Islet precursor cell (in vitro differentiated cells): ENCODE results near the gene FKBP1B.
"Not testable (repeated sequence)": the region's sequence is repeated elsewhere in the genome, so short reads cannot be mapped to it uniquely, and the experiment has no call there.

Experiments used
- DNase-seq: peaks from one replicate; pipeline ENCODE4 v3.0.0-alpha.2; 2018

Gene FKBP1B

DNA sequence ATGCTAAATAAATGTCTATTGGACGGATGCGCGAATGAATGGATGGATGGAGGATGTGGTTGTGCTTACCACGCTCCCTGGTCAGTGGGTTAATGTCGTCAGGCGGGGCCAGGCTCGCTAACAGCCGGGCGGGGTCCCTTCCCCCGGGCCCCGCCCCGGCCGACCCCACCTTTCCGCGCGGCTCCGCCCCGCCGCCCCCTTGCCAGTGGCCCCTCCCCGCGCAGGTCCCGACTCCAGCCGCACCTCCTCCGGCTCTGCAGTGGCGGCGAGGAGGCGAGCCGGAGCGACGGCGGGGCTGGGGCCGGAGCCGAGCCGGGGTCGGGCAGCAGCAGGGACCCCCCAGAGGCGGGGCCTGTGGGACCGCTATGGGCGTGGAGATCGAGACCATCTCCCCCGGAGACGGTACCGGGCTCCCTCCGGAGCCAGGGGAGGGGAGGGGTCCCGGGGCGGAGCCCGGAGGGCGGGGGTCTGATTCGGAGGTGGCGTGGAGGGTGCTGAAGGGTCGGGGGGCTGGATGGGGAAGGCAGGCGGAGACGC, at the start of gene FKBP1B:
TSS of gene FKBP1B (plus strand) at position 257 of the 537 bp plus-strand sequence. CDS start at position 366, 109 bp downstream.
- DNase-seq = peak; percentile 93

DNA sequence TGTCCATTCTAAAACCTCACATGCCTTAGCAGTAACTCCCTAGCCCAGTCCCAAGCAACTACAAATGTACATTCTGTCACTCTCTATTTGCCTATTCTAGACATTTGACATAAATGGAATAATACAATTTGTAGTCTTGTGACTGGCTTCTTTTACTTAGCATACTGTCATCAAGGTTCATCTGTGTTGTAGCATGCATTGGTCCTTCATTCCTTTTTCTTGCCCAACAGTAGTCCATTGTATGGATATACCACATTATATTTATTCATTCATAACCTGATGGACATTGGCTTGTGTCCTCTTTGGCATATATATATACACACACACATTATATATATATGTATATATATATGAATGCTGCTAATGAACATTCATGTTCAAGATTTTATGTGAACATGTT, 41.8 kb upstream of the FKBP1B start:
- no peak for DNase-seq

DNA sequence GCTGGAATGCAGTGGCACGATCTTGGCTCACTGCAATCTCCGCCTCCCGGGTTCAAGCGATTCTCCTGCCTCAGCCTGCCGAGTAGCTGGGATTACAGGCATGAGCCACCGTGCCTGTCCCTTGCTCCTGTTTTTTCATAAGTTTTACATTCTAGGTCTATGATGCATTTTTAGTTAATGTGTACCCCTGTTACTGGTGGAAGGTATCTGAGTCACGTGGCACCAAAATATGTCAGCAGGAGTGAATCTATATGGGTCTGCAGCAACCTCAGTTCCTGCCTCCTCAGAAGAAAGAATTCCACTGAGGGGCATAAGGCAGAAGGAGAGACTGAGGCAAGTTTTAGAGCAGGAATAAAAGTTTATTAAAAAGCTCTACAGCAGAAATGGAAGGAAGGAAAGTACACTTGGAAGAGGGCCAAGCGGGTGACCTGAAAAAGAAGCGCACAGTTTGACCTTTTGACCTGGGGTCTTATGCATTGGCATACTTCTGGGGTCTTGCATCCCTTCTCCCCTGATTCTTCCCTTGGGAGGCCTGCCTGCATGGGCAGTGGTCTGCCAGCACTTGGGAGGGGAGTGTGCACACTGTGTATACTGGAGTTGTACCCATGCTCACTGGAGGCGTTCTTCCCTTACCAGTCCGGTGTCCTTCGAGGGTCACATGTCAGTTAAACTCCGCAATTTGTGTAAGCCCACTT, 40.7 kb upstream of the FKBP1B start:
- no peak for DNase-seq

DNA sequence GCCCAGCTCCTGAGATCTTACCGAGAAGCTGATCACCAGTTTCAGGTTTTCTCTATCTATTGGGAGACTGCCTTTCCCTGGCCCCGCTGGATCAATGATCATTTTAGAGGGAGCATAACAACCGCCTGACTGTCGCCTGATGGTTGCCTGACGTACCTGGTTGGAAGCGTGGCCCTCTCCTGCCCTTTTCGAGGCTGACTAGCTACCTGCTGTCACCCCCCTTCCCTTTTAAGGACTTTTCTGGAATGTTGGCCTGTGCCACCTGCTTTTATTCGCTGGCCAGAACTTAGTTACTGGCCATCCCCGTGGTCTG, 40.2 kb upstream of the FKBP1B start:
- DNase-seq = no peak

DNA sequence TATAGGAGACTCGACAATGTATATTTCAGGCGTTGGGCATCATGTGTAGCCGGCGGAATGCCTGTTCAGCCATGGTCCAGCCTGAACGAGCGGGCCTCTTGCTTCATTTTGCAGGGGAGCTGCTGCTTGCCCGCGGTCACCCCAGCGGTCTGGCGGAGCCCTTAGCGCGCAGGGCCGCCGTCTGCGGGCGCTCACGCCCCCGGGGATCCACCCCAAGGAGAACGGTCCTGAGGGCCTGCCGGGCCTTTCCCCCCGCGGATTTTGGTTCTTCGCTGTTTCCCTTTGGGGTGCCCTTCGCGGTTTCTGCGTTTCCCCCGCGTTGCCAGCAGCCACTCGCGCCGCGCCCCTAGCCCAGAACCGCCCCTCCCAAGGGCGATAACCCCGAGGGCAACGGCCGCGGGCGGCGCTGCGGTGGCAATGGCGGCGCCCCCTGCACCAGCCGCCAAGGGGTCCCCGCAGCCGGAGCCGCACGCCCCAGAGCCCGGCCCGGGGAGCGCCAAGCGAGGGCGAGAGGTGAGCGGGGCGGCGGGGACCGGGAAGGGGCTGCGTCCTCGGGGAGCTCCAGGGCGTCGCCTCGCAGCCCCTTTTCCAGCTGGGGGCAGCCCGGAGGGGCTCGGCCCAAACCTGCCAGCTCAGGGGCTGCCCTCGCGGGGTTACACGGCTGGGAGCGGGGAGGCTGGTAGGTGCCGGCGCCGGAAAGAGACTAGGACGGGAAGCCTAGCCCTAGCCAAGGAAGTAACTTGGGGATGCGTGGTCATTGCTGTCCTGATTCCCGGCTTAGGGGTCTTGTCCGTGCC, 39.7 kb upstream of the FKBP1B start, which contains the start of gene MFSD2B:
TSS of gene MFSD2B (plus strand) at position 406 of the 797 bp plus-strand sequence. CDS start at position 418, 12 bp downstream.
- no peak for DNase-seq

DNA sequence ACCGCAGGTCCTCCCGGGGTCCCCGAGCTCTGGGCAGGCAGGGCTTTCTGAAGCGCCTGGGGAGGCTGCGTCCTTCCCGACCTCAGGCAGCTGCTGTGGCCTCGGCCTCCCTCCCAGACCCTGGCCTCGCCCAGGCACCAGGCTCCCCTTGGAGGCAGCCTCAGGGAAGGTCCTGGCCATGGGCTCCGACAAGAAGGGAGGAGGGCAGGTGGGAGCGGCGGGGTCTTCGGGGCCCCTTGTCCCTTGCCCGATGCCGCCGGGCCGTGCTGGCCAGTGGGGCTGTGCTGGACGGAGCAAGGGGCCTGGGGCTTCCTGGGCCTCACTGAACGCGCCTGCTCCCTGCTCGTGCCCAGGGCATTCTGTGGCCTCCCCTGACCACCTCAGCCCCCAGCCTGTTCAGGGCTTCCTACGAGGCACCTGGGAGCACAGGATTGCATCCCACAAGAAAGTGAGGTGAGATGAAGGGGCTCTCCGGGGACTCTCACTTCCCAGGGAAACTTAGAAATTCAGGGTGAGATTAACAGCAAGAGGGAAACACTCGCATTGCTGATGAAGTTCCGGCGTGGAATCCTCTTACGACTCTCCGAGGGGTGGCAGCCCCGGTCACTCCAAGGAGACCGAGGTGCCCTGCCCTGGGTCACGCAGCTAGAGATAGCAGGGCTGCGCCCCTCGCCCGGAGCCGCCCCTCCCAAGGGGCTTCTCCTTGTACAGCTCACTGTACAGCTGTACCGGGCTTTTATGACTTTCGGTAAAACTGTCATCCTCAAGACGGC, 38.9 kb upstream of the FKBP1B start:
- no peak for DNase-seq

DNA sequence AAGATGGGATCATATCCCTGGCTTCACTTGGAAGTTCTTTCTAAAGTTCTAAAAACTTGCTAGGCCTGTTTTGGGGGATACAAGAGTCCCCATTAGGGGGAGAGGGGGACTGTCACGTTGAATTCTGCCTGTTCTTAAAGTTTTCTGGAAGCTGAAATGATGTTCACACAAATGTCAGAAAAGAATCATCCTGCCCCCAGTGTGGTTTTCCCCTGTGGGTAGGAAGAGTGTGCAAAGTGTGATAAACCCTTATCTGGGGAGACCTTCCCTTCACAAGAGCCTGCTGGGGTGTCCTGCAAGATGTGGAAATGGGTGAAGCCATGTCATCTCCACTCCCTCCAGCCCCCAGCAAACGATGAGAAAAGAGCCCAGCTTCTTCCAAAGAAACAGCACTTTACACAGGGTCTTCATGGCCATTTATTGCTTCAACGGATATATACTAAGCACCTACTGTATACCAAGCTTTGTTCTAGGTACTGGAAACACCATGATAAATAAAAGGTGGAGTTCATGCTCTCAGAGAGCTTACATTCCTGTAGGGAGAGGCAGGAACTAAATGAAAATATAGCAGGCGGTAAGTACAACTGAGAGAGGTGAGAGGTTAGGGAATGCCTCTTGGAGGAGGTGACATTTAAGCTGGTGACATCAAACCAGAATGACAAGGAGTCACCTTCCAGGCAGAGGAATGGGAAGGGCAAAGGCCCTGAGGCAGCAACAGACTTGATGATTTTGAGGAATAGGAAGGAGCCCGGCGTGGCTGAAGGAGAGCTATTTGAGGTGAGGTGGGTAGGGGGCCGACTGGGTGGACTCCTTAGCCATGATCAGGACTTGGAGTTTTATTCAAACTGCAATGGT, 38.1 kb upstream of the FKBP1B start:
- DNase-seq = no peak

DNA sequence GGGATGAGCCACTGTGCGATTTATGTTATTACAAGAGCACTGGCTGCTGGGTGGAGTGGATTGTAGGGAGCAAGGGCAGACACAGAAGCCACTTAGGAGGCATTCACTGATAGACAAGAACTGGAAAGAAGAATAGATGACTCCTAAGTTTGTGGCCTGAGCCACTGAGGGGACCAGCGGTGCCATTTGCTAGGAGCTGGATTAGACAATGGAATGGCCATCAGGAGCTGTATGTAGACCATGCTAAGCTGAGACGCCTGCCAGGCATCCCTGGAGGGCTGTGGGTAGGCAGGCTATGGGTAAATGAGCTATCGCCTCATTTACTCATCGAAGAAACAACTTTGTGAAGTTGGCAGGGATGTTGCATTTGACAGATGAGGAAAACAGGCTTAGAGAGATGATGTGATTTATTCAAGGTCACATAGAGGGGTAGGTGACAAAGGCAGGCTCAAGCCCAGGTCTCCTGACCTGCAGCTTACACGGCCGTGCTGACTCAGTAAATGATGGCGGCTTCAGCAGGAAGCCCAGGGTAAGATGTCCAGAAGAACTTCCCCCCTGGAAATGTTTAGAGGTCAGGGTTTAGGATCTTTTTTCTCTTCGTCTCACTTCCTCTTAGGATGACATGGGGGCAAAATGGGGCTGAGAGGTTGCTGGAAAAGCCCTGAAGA, 36.9 kb upstream of the FKBP1B start:
- DNase-seq = no peak

DNA sequence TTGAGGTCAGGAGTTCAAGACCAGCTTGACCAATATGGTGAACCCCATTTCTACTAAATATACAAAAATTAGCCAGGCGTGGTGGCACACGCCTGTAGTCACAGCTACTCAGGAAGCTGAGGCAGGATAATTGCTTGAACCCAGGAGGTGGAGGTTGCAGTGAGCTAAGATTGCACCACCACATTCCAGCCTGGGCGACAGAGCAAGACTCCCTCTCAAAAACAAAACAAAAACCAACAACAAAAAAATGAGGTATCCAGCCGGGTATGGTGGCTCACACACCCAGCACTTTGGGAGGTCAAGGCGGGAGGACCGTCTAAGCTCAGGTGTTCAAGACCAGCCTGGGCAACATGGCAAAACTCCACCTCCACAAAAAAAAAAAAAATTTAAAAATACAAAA, 34.6 kb upstream of the FKBP1B start:
- DNase-seq = not testable (repeated sequence)

DNA sequence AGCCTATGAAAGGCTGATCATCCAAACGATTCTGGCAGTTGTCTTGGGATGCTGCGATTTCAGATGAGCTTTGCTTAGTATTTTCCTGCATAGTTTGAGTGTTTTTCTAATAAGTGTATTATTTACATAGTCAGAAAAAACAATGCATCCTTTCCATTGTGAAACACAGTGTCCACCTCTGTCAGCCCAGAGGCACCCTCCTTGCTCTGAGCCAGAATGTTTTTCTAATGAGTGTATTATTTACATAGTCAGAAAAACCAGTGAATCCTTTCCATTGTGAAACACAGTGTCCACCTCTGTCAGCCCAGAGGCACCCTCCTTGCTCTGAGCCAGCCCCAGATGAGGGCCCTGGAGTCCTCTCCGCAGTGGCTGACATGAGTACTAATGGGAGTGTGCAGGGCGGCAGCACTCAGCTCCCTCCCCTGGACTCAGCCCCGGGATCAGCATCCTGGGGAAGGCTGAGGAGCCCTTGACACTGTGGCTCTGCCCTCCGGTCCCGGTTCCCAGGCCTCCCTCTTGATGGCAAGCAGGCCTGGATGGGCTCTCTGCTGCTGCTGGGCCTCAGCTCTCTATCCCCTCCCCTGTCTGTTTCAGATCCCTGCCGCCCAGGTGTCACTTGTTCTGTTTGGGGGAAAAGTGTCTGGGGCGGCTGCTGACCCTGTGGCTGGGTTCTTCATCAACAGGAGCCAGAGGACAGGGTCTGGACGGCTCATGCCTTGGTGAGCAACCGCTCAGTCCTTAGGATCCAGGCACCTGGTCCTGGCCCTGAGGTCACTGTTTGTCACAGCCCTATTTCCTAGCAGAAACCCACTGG, 33.8 kb upstream of the FKBP1B start:
- DNase-seq = peak; percentile 87

DNA sequence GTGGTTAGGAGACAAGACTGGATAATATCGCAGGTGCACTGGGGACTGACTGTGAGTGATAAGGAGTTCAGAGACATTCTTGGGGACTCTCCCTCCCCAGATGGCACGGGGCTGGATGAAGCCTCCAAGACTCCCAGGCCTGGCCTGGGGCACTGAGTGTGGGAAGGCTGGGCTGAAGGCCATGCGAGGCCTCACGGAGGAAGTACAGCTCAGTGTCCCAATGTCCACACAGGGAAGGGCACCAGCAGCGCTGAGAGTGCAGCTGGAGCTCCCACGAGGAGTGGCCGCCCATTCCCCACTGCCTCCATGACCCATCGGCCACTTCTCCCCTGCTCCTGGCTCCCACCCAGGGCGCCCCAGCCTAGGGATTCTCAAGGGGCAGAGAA, 33.2 kb upstream of the FKBP1B start:
- DNase-seq = no peak

DNA sequence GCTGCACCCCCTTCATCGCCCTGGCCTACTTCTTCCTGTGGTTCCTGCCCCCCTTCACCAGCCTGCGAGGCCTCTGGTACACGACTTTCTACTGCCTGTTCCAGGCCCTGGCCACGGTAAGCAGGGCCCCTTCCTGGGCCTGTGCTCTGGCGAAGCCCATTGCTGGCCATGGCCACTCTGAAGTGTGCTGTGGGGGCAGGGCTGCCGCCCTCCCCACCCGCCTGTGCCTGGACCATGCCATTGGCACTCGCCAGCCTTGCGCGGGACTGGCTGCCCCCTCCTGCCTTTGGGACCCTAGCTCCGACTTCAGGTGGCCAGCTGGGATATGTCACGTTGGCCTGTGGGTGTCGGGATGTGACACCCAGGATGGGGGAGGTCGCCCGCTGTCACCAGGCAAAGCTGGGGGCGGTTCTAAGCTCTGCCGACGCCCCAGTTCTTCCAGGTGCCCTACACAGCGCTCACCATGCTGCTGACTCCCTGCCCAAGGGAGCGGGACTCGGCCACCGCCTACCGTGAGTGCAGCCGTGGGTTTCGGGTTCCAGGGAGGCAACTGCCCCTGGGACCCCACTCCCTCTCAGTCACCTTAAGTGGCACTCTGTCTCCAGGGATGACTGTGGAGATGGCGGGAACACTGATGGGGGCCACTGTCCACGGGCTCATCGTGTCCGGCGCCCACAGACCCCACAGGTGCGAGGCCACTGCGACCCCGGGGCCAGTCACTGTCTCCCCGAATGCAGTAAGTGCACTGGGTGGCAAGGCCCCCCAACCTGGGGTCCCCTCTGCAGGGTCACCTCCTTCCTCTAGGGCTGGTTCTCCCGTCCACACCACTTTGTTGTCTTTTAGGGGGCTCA, 32.5 kb upstream of the FKBP1B start:
- DNase-seq = no peak

DNA sequence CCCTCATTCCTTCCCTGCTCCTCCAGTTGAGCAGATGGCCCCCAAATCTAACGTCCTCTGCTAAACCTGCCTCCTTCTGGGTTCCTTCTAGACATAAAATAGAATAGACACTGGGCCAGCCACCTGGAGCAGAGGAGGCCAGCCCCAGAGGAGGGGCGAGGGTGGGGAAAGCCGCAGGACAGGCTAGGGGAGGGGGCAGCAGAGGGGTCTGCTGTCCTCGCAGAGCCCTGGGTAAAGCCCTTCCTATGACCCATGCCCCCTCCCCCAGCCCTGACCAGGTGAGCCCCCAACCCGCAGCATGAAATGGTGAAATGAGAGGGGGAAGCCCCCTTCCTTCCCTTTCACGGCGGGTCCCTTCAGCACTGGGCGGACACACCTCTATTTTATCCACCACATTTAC, 31.8 kb upstream of the FKBP1B start:
- DNase-seq = no peak

DNA sequence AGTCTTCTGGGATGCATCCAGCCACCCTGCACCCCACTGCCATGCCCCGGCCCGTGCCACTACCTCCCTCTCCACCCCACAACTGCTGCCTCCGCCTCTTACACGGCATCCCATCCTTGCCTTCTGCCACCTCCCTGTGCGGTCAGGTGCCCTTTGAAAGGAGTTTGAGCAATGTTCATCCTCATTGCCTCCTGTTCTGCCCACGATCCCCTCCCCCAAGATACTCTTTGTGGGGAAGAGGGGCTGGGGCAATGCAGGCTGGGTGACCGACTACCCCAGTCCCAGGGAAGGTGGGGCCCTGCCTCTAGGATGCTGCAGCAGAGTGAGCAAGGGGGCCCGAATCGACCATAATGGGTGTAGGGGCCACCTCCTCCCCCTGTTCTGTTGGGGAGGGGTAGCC, 31.3 kb upstream of the FKBP1B start:
- peak; percentile 42 for DNase-seq

DNA sequence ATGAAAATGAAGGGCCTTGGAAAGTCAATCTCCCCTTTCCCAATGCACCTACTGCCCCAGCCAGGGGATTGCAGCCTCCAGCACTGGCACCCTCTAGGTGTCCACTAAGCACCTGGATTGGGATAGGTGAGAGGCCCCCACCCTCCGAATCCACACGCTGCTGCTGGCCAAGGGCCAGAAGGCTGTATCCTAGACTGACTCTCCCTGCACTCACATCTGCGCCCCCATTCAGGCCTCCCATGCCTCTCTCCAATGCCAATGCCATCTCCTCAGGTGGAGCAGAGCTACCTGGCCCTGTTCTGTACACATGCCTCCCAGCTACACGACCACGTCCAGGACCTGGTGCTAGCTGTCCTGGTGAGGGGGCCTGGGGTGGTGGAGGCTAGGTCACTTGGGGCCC, 29.8 kb upstream of the FKBP1B start:
- no peak for DNase-seq

DNA sequence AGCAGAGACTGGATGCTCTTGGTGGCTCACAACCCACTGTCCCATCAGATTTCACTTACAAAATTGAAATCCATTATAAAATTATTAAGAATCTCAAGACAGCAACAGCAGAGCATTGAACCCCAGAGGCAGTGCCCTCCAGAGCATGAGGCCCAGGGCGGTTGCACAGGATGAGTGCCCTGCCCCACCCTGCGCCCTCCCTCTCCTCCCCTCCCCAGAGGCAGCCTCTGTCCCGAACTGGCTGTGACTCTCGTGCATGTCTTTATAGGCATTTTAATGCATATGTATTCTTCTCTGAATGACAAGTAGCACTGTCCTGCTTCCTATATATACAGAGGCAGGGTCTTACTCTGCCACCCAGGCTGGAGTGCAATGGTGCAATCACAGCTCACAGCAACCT, 29.3 kb upstream of the FKBP1B start:
- peak; percentile 12 for DNase-seq

DNA sequence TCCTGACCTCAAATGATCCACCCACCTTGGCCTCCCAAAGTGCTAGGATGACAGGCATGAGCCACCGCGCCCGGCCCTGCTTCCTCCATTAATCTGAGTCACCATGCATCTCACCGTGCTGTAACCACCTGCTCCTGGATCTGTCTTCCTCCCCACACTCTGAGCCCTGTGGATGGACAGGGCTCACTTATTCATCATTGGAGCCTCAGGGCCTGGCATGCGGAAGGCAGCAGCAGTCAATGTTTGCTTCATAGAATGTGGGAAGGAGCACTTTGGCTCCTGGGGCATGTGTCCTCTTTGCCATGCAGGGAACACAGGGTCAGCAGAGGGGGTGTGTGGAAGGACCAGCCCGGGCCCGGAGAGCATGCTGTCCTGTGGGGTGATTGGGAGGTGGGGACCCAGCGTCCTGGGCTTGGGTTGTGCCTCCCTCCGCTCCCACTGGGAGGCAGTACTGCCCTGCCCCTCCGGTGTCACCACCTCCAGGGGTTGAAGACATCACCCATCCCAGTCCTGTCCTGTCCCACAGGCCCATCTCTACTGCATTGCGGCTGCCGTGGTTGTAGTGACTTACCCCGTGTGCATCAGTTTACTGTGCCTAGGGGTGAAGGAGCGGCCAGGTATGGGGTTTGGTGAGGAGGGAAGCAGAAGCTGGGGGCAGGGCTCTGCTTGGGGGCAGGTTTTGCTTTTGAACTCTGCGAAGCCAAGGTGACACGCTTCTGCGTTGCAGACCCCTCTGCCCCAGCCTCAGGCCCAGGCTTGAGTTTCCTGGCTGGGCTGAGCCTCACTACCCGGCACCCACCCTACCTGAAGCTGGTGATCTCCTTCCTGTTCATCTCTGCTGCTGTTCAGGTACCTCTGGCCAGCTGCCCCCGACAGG, 28.2 kb upstream of the FKBP1B start:
- DNase-seq = peak; percentile 74

DNA sequence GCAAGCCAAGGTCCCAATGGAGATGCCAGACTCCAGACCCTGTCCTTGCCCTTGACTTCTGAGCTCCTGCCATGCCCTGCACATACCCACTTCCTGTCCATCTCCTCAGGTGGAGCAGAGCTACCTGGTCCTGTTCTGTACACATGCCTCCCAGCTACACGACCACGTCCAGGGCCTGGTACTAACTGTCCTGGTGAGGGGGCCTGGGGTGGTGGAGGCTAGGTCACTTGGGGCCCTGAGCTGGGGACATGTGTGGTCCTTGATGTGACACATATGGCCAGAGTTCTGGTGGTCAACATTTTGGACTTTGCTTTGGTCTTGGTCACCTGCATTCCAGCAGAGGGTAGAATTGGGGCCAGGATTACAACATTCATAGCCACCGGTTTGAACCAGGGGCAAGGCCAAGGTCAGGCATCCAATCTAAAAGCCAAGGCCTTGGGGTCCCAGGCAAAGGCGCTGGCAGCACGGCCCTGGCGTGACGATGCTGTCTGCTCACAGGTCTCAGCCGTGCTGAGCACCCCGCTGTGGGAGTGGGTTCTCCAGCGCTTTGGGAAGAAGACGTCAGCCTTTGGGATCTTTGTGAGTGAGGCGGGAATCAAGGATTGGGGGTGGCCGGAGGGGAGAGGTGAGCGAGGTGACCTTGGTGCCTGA, 27.1 kb upstream of the FKBP1B start:
- no peak for DNase-seq
